ENCODE results near the gene RIN3.

GRCh38 chr14:92481386-92481785 lies 32.2 kb upstream of the RIN3 start:
- TF ChIP-seq, protein P1, sequence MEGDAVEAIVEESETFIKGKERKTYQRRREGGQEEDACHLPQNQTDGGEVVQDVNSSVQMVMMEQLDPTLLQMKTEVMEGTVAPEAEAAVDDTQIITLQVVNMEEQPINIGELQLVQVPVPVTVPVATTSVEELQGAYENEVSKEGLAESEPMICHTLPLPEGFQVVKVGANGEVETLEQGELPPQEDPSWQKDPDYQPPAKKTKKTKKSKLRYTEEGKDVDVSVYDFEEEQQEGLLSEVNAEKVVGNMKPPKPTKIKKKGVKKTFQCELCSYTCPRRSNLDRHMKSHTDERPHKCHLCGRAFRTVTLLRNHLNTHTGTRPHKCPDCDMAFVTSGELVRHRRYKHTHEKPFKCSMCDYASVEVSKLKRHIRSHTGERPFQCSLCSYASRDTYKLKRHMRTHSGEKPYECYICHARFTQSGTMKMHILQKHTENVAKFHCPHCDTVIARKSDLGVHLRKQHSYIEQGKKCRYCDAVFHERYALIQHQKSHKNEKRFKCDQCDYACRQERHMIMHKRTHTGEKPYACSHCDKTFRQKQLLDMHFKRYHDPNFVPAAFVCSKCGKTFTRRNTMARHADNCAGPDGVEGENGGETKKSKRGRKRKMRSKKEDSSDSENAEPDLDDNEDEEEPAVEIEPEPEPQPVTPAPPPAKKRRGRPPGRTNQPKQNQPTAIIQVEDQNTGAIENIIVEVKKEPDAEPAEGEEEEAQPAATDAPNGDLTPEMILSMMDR (IDR thresholded peaks at IDR 0.05; ENCODE audit: extremely low read depth in 1 of 2, insufficient read depth in 1 of 2, low read depth in 1 of 2, low read length in 2 of 2), result peak in 1 of 2 donors; percentile 33
- no peak for TF ChIP-seq POLR2AphosphoS5 (IDR thresholded peaks at IDR 0.05; ENCODE audit: insufficient read depth, low read depth, low read length)
- no peak for TF ChIP-seq EZH2 (IDR thresholded peaks at IDR 0.05; ENCODE audit: borderline replicate concordance, low read depth, low read length, severe bottlenecking)
